Thoracic aorta (tissue), 2 donors: ENCODE results near the gene RNF4. TPM values are rescaled to one million over a fixed set of nuclear protein-coding genes. Genes with fewer than 3 reads are reported as not detected.
A peak's percentile ranks its signal among the peaks of the same experiment; 100 is the strongest.

ENCODE experiments used
- ATAC-seq: fragments of 150-250 bp; one replicate; pipeline ENCODE4 v1.8.0; 2017; ENCODE audit warnings: low read depth; ENCODE audit not compliant: insufficient number of reproducible peaks, low FRiP score
- DNase-seq: peaks from one replicate; pipeline ENCODE4 v3.0.0-alpha.2; 2020; ENCODE audit warnings: low spot score
- H3K27ac ChIP-seq, 2 donors: fragments of 200-600 bp; sonication (generic); 1 replicate in 1 of 2; 2 replicates in 1 of 2; pipeline ENCODE4 v1.5.1; 2016; ENCODE audit warnings: mild to moderate bottlenecking in 2 of 2, moderate library complexity in 2 of 2
- H3K27me3 ChIP-seq: fragments of 200-600 bp; sonication (generic); replicated peaks from 2 replicates; pipeline ENCODE4 v1.6.0; 2016; ENCODE audit warnings: mild to moderate bottlenecking; ENCODE audit not compliant: insufficient read depth
- H3K36me3 ChIP-seq: fragments of 200-600 bp; sonication (generic); one replicate; pipeline ENCODE4 v1.5.1; 2016
- H3K4me1 ChIP-seq, 2 donors: fragments of 200-600 bp; sonication (generic); 1 replicate in 1 of 2; 2 replicates in 1 of 2; pipeline versions ENCODE4 v1.5.1 to v1.6.0; 2016; ENCODE audit warnings: low read depth in 2 of 2, mild to moderate bottlenecking in 1 of 2; ENCODE audit not compliant: control insufficient read depth in 1 of 2
- H3K4me3 ChIP-seq: fragments of 200-600 bp; sonication (generic); 2 replicates; pipeline ENCODE4 v1.5.1; 2016; ENCODE audit warnings: mild to moderate bottlenecking
- H3K9me3 ChIP-seq: fragments of 200-600 bp; sonication (generic); 2 replicates; pipeline ENCODE4 v1.5.1; 2016
- CTCF ChIP-seq: fragments of 200-600 bp; sonication (generic); IDR thresholded peaks from one replicate; pipeline ENCODE4 v1.5.1; 2019; ENCODE audit warnings: antibody characterized with exemption
- total RNA-seq, 2 donors: library from RNA; depleted of rRNA; stranded (reverse); fragments of >200 nt; gene quantifications; one replicate each; pipeline versions ENCODE4 v1.1.0 to v1.2.3, GENCODE V29; 2016

RNF4 gene
- total RNA-seq, 2 donors from 2014 or later: 29.8 to 83.1 TPM

GRCh38 chr4:2441393-2442174 lies 27.3 kb upstream of the RNF4 start:
- H3K4me3 ChIP-seq: no peak overlapping the region
- H3K36me3 ChIP-seq: no peaks in the 10 kb centered on the region
- DNase-seq (no peak), ATAC-seq (no peak)
- H3K9me3 ChIP-seq: no peaks in the 10 kb centered on the region
- TF ChIP-seq CTCF: peak; percentile 48
- no peak overlapping the region for H3K27ac ChIP-seq
- no peaks in the 10 kb centered on the region for H3K4me1 ChIP-seq
- no peaks in the 10 kb centered on the region for H3K27me3 ChIP-seq

- H3K4me1 ChIP-seq: no peaks in the 10 kb centered on the region
- no peak for ATAC-seq
- no peak for DNase-seq
- H3K36me3 ChIP-seq: no peaks in the 10 kb centered on the region
- TF ChIP-seq CTCF: no peak
- H3K4me3 ChIP-seq: no peak overlapping the region
- H3K9me3 ChIP-seq: no peaks in the 10 kb centered on the region
- no peak overlapping the region for H3K27ac ChIP-seq
- no peaks in the 10 kb centered on the region for H3K27me3 ChIP-seq
Observed at GRCh38 chr4:2442175-2442993, 26.5 kb upstream of the RNF4 start.

GRCh38 chr4:2443061-2443730 lies 25.7 kb upstream of the RNF4 start:
- ATAC-seq (no peak), DNase-seq (no peak)
- Histone ChIP-seq H3K36me3 (no peaks in the 10 kb centered on the region), H3K9me3 (no peaks in the 10 kb centered on the region), H3K27ac (no peak overlapping the region), H3K4me1 (no peaks in the 10 kb centered on the region), H3K4me3 (no peak overlapping the region), H3K27me3 (no peaks in the 10 kb centered on the region)
- TF ChIP-seq CTCF: no peak

GRCh38 chr4:2443956-2444740 lies 24.8 kb upstream of the RNF4 start:
- no peak for ATAC-seq
- H3K9me3 ChIP-seq: no peaks in the 10 kb centered on the region
- no peak overlapping the region for H3K27ac ChIP-seq
- H3K27me3 ChIP-seq: no peaks in the 10 kb centered on the region
- DNase-seq: no peak
- no peak for TF ChIP-seq CTCF
- no peaks in the 10 kb centered on the region for H3K4me1 ChIP-seq
- H3K4me3 ChIP-seq: no peak overlapping the region
- no peaks in the 10 kb centered on the region for H3K36me3 ChIP-seq
